Esophagus squamous epithelium (tissue), 5 donors: ENCODE data around the gene OSBPL10. TPM values are rescaled to one million over a fixed set of nuclear protein-coding genes. Genes with fewer than 3 reads are reported as not detected.

Experiments used
- DNase-seq: peaks from one replicate; lab custom pipeline; 2025; lab: John Stamatoyannopoulos, UW
- H3K27ac ChIP-seq, 4 donors: fragments of 200-600 bp; sonication (generic); one replicate each; pipeline ENCODE4 v1.5.1; 2016 to 2019; ENCODE audit warnings: mild to moderate bottlenecking in 1 of 4
- H3K27me3 ChIP-seq, 4 donors: fragments of 200-600 bp; sonication (generic); 1 replicate in 3 of 4; 2 replicates in 1 of 4; pipeline versions ENCODE4 v1.5.1 to v1.6.0; 2017 to 2021; ENCODE audit warnings: antibody characterized with exemption in 1 of 4
- H3K36me3 ChIP-seq, 3 donors: fragments of 200-600 bp; sonication (generic); one replicate each; pipeline ENCODE4 v1.5.1; 2016 to 2019
- H3K4me1 ChIP-seq, 3 donors: fragments of 200-600 bp; sonication (generic); one replicate each; pipeline ENCODE4 v1.5.1; 2017 to 2019
- H3K4me3 ChIP-seq, 4 donors: fragments of 200-600 bp; sonication (generic); 1 replicate in 3 of 4; 2 replicates in 1 of 4; pipeline ENCODE4 v1.5.1; 2016 to 2019; ENCODE audit warnings: mild to moderate bottlenecking in 2 of 4, moderate library complexity in 1 of 4
- H3K9me3 ChIP-seq, 3 donors: fragments of 200-600 bp; sonication (generic); one replicate each; pipeline ENCODE4 v1.5.1; 2016 to 2019
- CTCF ChIP-seq, 6 experiments: fragments of 450-650 bp in 4 of 6; fragments of 200-600 bp in 2 of 6; sonication (generic) in 2 of 6; IDR thresholded peaks; one replicate each; pipeline ENCODE4 v1.5.1; 2016 to 2019; ENCODE audit warnings: antibody characterized with exemption in 6 of 6, mild to moderate bottlenecking in 4 of 6, moderate library complexity in 4 of 6
- POLR2A ChIP-seq, 4 donors: fragments of 450-650 bp; IDR thresholded peaks; one replicate each; pipeline ENCODE4 v1.6.1; 2017; ENCODE audit warnings: antibody characterized with exemption in 4 of 4, mild to moderate bottlenecking in 4 of 4, moderate library complexity in 3 of 4
- WGBS, 2 donors: methylation state at CpG; one replicate each; pipeline ENCODE4 v1.1.5; 2018; 5-methylcytosine and 5-hydroxymethylcytosine counted together
- intact Hi-C: fragments of 100-400 bp; cut with DNase I; formaldehyde crosslinking; loops from one replicate; pipeline ENCODE4 v1.15.0; 2022
- total RNA-seq, 4 donors: library from RNA; depleted of rRNA; stranded (reverse); fragments of >200 nt; gene quantifications; one replicate each; pipeline ENCODE4 v1.1.0, GENCODE V29; 2016
- donor health status: DM: yes; HTN: yes; CAD: no.

Gene OSBPL10
- total RNA-seq, 4 donors from 2014 or later: 13.8 to 65.3 (median 41.0) TPM

- TF ChIP-seq POLR2A (IDR thresholded peaks at IDR 0.05): no peak
- TF ChIP-seq CTCF (IDR thresholded peaks at IDR 0.05): no peak
- Histone ChIP-seq H3K27ac (no peak overlapping the region), H3K27me3 (no peaks in the 10 kb centered on the region), H3K4me1 (peaks cover 0 to 12% (median 11%) of the 10 kb centered on the region in 3 donors), H3K36me3 (no peaks in the 10 kb centered on the region), H3K9me3 (no peaks in the 10 kb centered on the region), H3K4me3 (no peak overlapping the region)
- WGBS, 2 donors: 80 to 92% methylated on average over 4 of the region's 4 CpGs
- no peak for DNase-seq
- intact Hi-C loops: no loop called here
Measured at GRCh38 chr3:31929826-31930502, 51.1 kb downstream of the OSBPL10 start.

GRCh38 chr3:31927811-31928210 is 53.3 kb downstream of the OSBPL10 start:
- DNase-seq: no peak
- TF ChIP-seq POLR2A (IDR thresholded peaks at IDR 0.05): no peak
- no peak for TF ChIP-seq CTCF (IDR thresholded peaks at IDR 0.05)
- Histone ChIP-seq H3K4me3 (no peak overlapping the region), H3K9me3 (no peaks in the 10 kb centered on the region), H3K27me3 (no peaks in the 10 kb centered on the region), H3K36me3 (no peaks in the 10 kb centered on the region), H3K4me1 (peaks cover 0 to 8% (median 0%) of the 10 kb centered on the region in 3 donors), H3K27ac (no peak overlapping the region)
- WGBS, 2 donors: 81 to 83% methylated on average over 6 of the region's 6 CpGs
- intact Hi-C loops: no loop called here

GRCh38 chr3:31926543-31926942 is 54.5 kb downstream of the OSBPL10 start:
- TF ChIP-seq POLR2A (IDR thresholded peaks at IDR 0.05): no peak
- TF ChIP-seq CTCF (IDR thresholded peaks at IDR 0.05): no peak
- Histone ChIP-seq H3K27me3 (no peaks in the 10 kb centered on the region), H3K36me3 (no peaks in the 10 kb centered on the region), H3K4me1 (peaks cover 0 to 9% (median 0%) of the 10 kb centered on the region in 3 donors), H3K4me3 (no peak overlapping the region), H3K27ac (no peak overlapping the region), H3K9me3 (no peaks in the 10 kb centered on the region)
- WGBS, 2 donors: 86 to 87% methylated on average over 3 to 4 of the region's 4 CpGs
- intact Hi-C loops: no loop called here
- DNase-seq: no peak

GRCh38 chr3:31925271-31925630 is 55.8 kb downstream of the OSBPL10 start:
- H3K27me3 ChIP-seq: no peaks in the 10 kb centered on the region
- H3K4me1 ChIP-seq: peaks cover 0 to 9% (median 0%) of the 10 kb centered on the region in 3 donors
- no peaks in the 10 kb centered on the region for H3K9me3 ChIP-seq
- no peak overlapping the region for H3K4me3 ChIP-seq
- 68 to 72% methylated on average over 4 to 5 of the region's 5 CpGs for WGBS, 2 donors
- H3K27ac ChIP-seq: no peak overlapping the region
- TF ChIP-seq CTCF (IDR thresholded peaks at IDR 0.05) (no peak), POLR2A (IDR thresholded peaks at IDR 0.05) (no peak)
- intact Hi-C loops: no loop called here
- H3K36me3 ChIP-seq: peaks cover 0 to 5% (median 0%) of the 10 kb centered on the region in 3 donors
- no peak for DNase-seq

GRCh38 chr3:31924610-31925270 is 56.3 kb downstream of the OSBPL10 start:
- Histone ChIP-seq H3K4me3 (no peak overlapping the region), H3K36me3 (peaks cover 0 to 5% (median 0%) of the 10 kb centered on the region in 3 donors), H3K27ac (no peak overlapping the region), H3K27me3 (no peaks in the 10 kb centered on the region), H3K4me1 (peaks cover 0 to 9% (median 0%) of the 10 kb centered on the region in 3 donors), H3K9me3 (no peaks in the 10 kb centered on the region)
- WGBS, 2 donors: 83 to 94% methylated on average over 2 of the region's 2 CpGs
- intact Hi-C loops: no loop called here
- TF ChIP-seq CTCF (IDR thresholded peaks at IDR 0.05) (no peak), POLR2A (IDR thresholded peaks at IDR 0.05) (no peak)
- DNase-seq: no peak
